ENCODE data around the gene KAT7. TPM values are rescaled to one million over a fixed set of nuclear protein-coding genes. Genes with fewer than 3 reads are reported as not detected.
A peak's percentile ranks its signal among the peaks of the same experiment; 100 is the strongest.

KAT7 gene
- total RNA-seq, 1 experiment from 2014 or later: 79.5 TPM

- TF ChIP-seq SP1 (IDR thresholded peaks at IDR 0.05; ENCODE audit: low read depth): peak; percentile 97
- TF ChIP-seq SIN3A (IDR thresholded peaks at IDR 0.05; ENCODE audit: low read depth): no peak
- TF ChIP-seq POLR2AphosphoS5 (IDR thresholded peaks at IDR 0.05; ENCODE audit: low read depth, low read length): peak; percentile 92
- TF ChIP-seq JUND (IDR thresholded peaks at IDR 0.05): no peak
- TF ChIP-seq ELF1 (IDR thresholded peaks at IDR 0.05; ENCODE audit: borderline replicate concordance, low read depth): no peak
Observed at GRCh38 chr17:49763735-49764558, 24.5 kb upstream of the KAT7 start, which contains the start of gene FAM117A (continued).

DNA sequence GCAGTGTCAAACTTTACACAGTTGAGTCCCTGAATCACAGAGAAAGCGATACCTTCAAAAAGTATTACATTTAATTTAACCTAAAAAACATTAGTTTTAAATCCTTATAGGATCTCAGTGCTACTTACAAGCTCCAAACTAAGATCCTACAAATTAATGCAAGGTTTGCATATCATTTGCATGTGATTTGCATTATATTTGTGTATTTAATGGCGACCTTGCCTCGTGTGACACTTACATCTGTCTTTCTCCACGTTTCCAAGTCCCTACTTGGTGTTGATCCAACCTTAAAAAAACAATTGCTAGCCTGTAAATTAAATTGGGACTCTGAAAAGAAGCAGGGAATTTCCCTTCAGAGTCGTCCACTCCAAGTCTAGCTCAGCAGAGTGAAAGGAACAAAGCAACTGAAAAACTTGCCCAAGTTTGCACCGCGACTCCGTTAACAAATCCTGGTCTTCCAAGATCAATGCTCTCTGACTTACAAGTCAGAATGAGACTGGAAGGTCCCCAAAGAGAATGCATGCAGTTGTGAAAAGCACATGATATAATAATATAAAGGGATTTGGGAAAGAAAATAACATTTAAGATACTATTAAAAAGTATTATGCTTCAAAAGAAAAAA lies 23.8 kb upstream of the KAT7 start:
- H3K36me3 ChIP-seq (ENCODE audit: control insufficient read depth in 1 of 2, insufficient read depth in 2 of 2, low read length in 2 of 2): no peaks in the 10 kb centered on the region
- H3K9me3 ChIP-seq (ENCODE audit: control insufficient read depth in 1 of 2, insufficient read depth in 1 of 2, low read depth in 1 of 2, low read length in 2 of 2): no peaks in the 10 kb centered on the region
- TF ChIP-seq TCF7L2 (IDR thresholded peaks at IDR 0.05; ENCODE audit: borderline replicate concordance, extremely low read depth, insufficient read depth, insufficient read length): no peak
- TF ChIP-seq ZFX (IDR thresholded peaks at IDR 0.05): no peak
- no peak for TF ChIP-seq FOSL1 (IDR thresholded peaks at IDR 0.05; ENCODE audit: low read depth)
- no peaks in the 10 kb centered on the region for H3K79me2 ChIP-seq (ENCODE audit: insufficient read depth, low read length)
- peak overlapping the region; percentile 41 for H2AFZ ChIP-seq (ENCODE audit: low read depth, low read length, poor library complexity, severe bottlenecking)
- no peak overlapping the region for H3K27ac ChIP-seq (ENCODE audit: low read depth, low read length)
- no peak overlapping the region for H3K9ac ChIP-seq (ENCODE audit: low read length)
- ATAC-seq (no peak), DNase-seq (ENCODE audit: low read depth, low spot score) (no peak)
- peak overlapping the region; percentile 76 for H3K4me2 ChIP-seq (ENCODE audit: low read length)
- no peaks in the 10 kb centered on the region for H3K9me2 ChIP-seq (ENCODE audit: insufficient read depth)
- intact Hi-C loops (cut with micrococcal nuclease): no loop called here
- ChIA-PET CTCF (interaction anchor here (0.6 to 1.8 kb wide), 7 partner anchors 12 to 207 kb away, joined by 3 to 12 read pairs (median 4); partner anchors contain the start of genes KAT7 and SLC35B1), POLR2A (interaction anchor here (0.6 to 2.8 kb wide), 25 partner anchors 9 to 903 kb away, joined by 3 to 30 read pairs (median 5); partner anchors contain the start of genes KAT7, SLC35B1 and SPOP), RAD21 (ENCODE audit: low non-redundant PET in 1 of 2, low total read pairs in 2 of 2, uncharacterized antibody in 2 of 2, unreplicated experiment in 2 of 2) (interaction anchor here in 1 of 2 experiments (0.7 kb wide), 2 partner anchors 9 to 297 kb away, joined by 3 to 4 read pairs; no protein-coding TSS in a partner anchor)
- BruUV-seq (replicated peaks): no TSS peak
- H4K20me1 ChIP-seq (ENCODE audit: insufficient read depth): no peaks in the 10 kb centered on the region
- H3K4me1 ChIP-seq (ENCODE audit: control insufficient read depth in 1 of 2, insufficient read depth in 2 of 2, low read length in 2 of 2): peaks cover 8 to 12% of the 10 kb centered on the region in 2 experiments
- peaks cover 17% of the 10 kb centered on the region for H3K27me3 ChIP-seq (ENCODE audit: insufficient read depth, low read length)
- H3K4me3 ChIP-seq (replicated peaks in 1 of 2; ENCODE audit: low read depth in 1 of 2, low read length in 2 of 2): peak overlapping the region; percentile 20 to 31

All from HCT116 (cell line).